Lower leg skin (tissue), 4 donors: ENCODE results near the gene GJC2. TPM values are rescaled to one million over a fixed set of nuclear protein-coding genes. Genes with fewer than 3 reads are reported as not detected.

Experiments used
- DNase-seq, 2 donors: peaks; one replicate each; pipeline ENCODE4 v3.0.0-alpha.2; 2019; ENCODE audit warnings: low spot score in 2 of 2
- H3K4me3 ChIP-seq: fragments of 200-600 bp; sonication (generic); 2 replicates; pipeline ENCODE4 v1.5.1; 2017; ENCODE audit warnings: mild to moderate bottlenecking, low read depth; ENCODE audit not compliant: poor library complexity, severe bottlenecking
- POLR2A ChIP-seq, 2 donors: fragments of 450-650 bp; IDR thresholded peaks; one replicate each; pipeline ENCODE4 v1.6.1; 2016 to 2017; ENCODE audit warnings: antibody characterized with exemption in 2 of 2, mild to moderate bottlenecking in 1 of 2, moderate library complexity in 1 of 2
- WGBS, 2 donors: methylation state at CpG; one replicate each; pipeline ENCODE4 v1.1.5; 2018; 5-methylcytosine and 5-hydroxymethylcytosine counted together
- intact Hi-C: fragments of 100-400 bp; cut with DNase I; formaldehyde crosslinking; loops from one replicate; pipeline ENCODE4 v1.15.0; 2023; ENCODE audit warnings: low total_unique reads
- total RNA-seq, 4 donors: library from RNA; depleted of rRNA; stranded (reverse); fragments of >200 nt; gene quantifications; one replicate each; pipeline ENCODE4 v1.1.0, GENCODE V29; 2016
- TF ChIP-seq, protein P1 (sequence below), 3 donors: fragments of 450-650 bp; IDR thresholded peaks; one replicate each; pipeline ENCODE4 v1.5.1; 2016; ENCODE audit warnings: antibody characterized with exemption in 3 of 3, mild to moderate bottlenecking in 3 of 3, moderate library complexity in 2 of 3

Gene GJC2
- total RNA-seq, 4 donors from 2014 or later, result 1.3 to 3.3 (median 2.6) TPM

DNA sequence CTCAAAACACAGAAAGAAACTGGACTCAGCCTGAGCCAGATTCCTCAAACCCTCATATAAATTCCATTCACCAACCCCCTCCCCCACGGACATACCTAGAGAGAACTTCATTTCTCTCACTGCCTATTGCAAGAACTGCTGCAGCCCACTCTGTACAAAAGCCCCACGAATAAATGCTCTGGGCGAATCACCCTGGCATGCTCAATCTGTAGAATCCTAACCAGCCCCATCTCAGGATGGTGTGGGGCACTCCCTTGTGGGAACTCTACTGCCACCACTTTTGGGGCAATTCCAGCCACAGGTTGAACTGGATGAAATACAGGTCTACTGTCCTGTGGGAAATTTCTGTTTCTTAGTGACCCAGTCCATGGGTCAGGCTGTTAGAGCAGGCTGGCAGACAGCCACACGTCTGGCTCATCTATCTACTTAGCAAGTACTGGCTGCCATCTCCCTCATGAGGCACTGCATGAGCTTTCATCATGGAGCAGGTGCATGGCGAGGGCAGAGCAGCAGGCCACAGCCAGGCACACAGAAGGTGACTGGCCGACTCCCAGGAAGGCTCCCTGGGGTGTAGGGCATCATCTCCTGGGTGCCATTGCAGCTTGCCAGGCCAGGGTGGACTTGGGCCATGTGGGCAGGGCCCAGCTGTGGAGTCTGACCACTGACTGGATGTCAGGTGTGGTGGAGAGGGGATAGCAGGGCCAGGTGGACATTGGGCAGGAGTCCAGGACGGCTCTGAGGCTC is 45.0 kb upstream of the GJC2 start:
- TF ChIP-seq POLR2A (IDR thresholded peaks at IDR 0.05), result no peak
- TF ChIP-seq, protein P1, sequence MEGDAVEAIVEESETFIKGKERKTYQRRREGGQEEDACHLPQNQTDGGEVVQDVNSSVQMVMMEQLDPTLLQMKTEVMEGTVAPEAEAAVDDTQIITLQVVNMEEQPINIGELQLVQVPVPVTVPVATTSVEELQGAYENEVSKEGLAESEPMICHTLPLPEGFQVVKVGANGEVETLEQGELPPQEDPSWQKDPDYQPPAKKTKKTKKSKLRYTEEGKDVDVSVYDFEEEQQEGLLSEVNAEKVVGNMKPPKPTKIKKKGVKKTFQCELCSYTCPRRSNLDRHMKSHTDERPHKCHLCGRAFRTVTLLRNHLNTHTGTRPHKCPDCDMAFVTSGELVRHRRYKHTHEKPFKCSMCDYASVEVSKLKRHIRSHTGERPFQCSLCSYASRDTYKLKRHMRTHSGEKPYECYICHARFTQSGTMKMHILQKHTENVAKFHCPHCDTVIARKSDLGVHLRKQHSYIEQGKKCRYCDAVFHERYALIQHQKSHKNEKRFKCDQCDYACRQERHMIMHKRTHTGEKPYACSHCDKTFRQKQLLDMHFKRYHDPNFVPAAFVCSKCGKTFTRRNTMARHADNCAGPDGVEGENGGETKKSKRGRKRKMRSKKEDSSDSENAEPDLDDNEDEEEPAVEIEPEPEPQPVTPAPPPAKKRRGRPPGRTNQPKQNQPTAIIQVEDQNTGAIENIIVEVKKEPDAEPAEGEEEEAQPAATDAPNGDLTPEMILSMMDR (IDR thresholded peaks at IDR 0.05), result no peak
- peak in 1 of 2 donors; percentile 78 for DNase-seq
- 61 to 62% methylated on average over 7 of the region's 7 CpGs for WGBS, 2 donors
- H3K4me3 ChIP-seq, result no peak overlapping the region
- intact Hi-C loops, result no loop called here

DNA sequence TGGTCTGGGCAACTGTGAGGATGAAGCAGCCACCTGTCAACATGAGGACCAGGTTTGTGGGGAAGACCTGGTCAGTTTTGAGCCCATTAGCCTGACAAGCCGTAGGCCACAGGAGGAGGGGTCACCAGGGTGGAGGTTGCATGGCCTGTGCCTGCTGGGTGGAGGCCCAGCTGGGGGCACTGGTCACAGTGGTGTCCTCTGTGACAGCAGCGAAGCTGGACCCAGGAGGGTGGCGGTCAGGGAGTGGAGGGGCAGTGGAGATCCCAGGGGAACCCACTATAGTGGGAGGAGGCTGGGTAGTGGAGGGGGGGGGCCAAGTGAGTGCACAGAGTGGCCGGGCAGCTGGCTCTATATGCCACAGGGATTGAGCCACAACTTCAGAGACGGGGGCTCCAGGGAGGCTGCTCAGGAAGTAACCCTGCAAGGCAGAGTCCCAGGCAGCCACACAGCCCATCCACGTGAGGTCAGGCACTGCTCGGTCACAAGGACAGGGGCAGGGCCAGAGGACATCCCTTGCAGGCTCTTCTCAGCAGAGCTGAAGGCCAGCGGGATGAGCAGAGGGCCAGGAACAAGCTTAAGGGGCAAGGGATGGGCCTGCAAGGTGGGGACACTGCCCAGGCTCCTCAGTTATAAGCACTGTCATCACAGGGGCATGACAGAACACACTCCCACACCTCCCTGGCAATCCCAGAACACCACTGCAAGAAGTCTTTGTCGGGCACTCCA is 44.3 kb upstream of the GJC2 start:
- no peak for TF ChIP-seq POLR2A (IDR thresholded peaks at IDR 0.05)
- TF ChIP-seq, protein P1 (IDR thresholded peaks at IDR 0.05), result no peak
- intact Hi-C loops, result no loop called here
- WGBS, 2 donors, result 79 to 82% methylated on average over 9 of the region's 9 CpGs
- DNase-seq, result peak in 1 of 2 donors; percentile 83
- H3K4me3 ChIP-seq, result no peak overlapping the region

DNA sequence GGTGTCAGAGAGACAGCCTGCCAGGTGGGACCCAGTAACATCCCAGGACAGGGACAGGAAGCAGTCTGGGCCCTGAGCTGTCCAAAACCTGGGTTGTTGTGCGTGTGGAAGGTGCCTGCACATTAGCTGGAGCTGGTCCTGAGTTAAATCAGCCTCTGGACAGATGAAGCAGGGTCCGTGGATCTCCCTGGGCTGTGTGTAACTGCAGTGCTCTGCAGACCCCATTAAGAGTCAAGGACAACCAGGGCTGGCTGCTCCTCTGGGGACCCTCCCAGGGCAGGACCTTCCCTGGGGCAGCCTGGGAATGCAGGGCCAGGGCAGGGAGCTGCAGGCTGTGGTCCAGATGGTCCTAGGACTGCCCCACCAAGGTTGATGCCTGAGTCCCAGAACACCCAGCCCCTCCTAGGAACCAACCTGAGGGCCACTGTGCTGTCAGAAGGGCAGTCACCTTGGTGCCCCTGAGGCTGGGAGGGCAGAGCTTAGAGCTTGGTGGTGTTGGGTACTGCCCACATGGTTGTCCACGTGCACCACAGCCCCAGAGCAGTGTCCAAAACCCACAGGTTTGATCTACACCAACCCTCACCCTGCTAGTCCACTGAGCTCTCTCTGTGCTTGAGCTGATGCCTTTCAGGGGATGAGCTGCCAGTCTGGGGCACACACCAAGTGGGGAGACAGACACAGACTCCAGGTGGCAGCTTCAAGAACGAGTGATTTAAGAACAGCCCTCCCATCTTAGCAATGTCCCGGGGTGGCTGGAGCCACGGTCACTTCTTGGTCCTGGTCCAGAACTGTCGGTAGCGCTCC is 43.5 kb upstream of the GJC2 start:
- TF ChIP-seq, protein P1 (IDR thresholded peaks at IDR 0.05), result no peak
- no peak for TF ChIP-seq POLR2A (IDR thresholded peaks at IDR 0.05)
- DNase-seq, result peak in 1 of 2 donors; percentile 82
- 77 to 87% methylated on average over 7 to 8 of the region's 8 CpGs for WGBS, 2 donors
- H3K4me3 ChIP-seq, result no peak overlapping the region
- intact Hi-C loops, result no loop called here

DNA sequence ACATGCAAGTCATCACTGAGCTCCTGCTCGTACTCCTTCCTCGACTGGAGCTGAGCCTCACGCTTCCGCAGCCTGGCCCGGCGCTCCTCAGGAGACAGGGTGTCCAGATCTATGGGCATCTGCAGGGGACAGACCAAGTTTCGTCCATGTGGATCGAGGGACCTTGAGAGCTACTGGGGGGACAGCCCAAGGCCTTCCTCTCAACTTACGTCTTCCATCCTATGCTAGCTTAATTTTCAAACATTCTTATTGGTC is 43.0 kb upstream of the GJC2 start:
- no peak for DNase-seq
- 89 to 90% methylated on average over 9 of the region's 9 CpGs for WGBS, 2 donors
- intact Hi-C loops, result no loop called here
- no peak overlapping the region for H3K4me3 ChIP-seq
- no peak for TF ChIP-seq POLR2A (IDR thresholded peaks at IDR 0.05)
- TF ChIP-seq, protein P1 (IDR thresholded peaks at IDR 0.05), result no peak

DNA sequence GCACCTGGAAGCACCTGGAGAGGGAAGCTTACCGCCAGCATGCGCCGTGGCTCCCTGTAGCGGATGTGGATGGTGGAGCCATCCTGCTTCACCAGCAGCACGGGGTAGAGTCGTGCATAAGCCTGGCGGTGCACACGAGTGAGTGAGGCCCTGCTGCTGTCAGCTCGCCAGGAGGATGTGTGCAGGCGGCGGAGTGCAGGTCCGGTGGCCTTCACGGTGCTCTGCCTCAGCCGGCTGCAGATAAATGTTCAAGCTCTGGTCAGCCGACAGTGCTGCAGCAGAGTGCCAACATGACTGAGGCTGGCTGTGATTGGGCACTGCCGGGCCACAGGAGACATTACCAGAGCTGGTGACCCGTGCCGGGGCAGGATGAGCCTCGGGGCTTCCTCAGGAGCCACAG is 42.1 kb upstream of the GJC2 start:
- 89 to 90% methylated on average over 17 to 18 of the region's 19 CpGs for WGBS, 2 donors
- DNase-seq, result peak in 1 of 2 donors; percentile 82
- intact Hi-C loops, result no loop called here
- TF ChIP-seq, protein P1 (IDR thresholded peaks at IDR 0.05), result no peak
- TF ChIP-seq POLR2A (IDR thresholded peaks at IDR 0.05), result no peak
- H3K4me3 ChIP-seq, result no peak overlapping the region
